Stimulated activated CD4-positive, alpha-beta T cell treated with anti-CD3 and anti-CD28 coated beads, Interleukin-4, amount 100 ng/mL, for 4 hours (primary cell): ENCODE measurements around the gene RASAL3.
"Not testable (repeated sequence)": the region's sequence is repeated elsewhere in the genome, so short reads cannot be mapped to it uniquely, and the experiment has no call there.

ENCODE experiments used
- DNase-seq, 2 experiments: peaks; one replicate each; pipeline ENCODE4 v3.0.0-alpha.2; 2020

Gene RASAL3

GRCh38 chr19:15418579-15419412, 45.5 kb downstream of the RASAL3 start, which contains the start of gene AKAP8L:
TSS of gene AKAP8L (minus strand) at chr19:15418988. CDS start at chr19:15418923, 65 bp downstream.
- DNase-seq = peak; percentile 95 to 99

GRCh38 chr19:15418231-15418578, 46.1 kb downstream of the RASAL3 start:
- DNase-seq = no peak

DNA sequence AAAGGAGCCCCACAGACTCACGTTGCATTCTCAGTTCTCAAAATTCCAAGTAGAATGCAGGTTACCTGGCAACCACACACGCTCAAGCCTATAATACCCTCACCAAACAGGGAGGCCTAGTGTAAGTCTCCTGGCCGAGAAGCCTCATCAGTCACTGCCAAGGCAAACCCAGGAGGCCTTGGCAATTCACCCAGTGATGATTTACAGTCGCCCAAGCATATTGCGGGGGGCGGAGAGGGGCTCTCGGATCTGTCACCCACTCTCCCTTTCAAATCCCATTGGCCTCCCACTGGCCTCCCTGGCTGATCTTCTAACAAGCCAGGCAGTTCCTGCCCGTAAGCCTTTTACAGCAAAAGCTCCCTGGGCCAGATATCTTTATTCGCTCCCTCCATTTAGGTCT, 46.6 kb downstream of the RASAL3 start:
- no peak for DNase-seq

GRCh38 chr19:15412832-15413231, 51.5 kb downstream of the RASAL3 start:
- no peak for DNase-seq

DNA sequence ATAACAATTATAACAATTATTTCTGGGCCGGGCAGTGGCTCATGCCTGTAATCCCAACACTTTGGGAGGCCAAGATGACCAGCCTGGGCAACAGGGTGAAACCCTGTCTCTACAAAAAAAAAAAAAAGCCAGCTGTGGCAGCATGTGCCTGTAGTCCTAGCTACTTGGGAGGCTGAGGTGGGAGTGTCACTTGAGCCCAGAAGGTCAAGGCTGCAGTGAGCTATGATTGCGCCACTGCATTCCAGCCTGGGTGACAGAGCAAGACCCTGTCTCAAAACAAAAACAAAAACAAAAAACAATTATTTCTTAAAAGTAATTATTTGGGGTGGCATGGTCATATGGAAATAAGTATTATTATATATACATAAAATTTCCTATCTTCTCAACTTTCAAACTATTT, 53.0 kb downstream of the RASAL3 start:
- DNase-seq = not testable (repeated sequence)

DNA sequence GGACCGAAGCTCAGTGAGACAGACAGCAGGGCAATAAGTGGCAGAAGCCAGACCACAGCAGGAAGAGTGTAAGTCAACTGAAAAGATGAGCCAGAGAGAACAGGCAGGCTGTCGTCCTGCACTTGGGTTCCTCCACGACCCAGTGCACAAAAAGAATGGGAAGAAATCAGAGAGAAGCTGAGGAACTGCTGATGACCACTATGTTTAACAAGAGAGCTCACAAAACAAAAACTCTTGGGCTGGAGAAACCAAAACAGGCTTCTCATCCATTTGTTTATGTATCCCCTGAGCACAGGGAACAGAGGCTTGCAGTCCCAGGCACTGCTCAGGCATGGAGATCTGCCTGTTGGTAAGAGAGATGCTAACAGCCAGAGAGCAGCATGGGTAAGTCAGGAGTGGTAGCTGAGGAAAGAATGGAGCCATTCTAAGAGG, 59.5 kb downstream of the RASAL3 start:
- DNase-seq = no peak

GRCh38 chr19:15404097-15404779, 60.1 kb downstream of the RASAL3 start:
- no peak for DNase-seq

DNA sequence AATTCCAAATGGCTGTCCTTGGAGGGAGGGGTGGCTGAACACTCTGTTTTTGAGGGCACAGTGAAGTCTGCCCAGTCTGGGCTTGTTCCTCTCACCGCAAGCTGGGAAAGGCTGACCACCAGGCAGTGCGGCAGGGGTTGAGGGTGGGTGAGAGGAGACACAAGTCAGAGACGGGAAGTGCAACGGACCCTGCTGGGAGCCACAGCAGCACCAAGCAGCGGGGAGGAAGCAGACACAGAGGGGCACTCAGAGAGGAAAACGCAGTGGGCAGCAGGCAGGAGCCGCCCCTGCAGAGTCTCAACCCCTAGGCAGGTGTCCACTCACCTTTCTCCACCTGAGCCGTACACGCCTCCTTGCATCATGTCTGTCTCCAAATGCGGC, 61.2 kb downstream of the RASAL3 start:
- DNase-seq = no peak

- no peak for DNase-seq
Observed at GRCh38 chr19:15402411-15403150, 61.8 kb downstream of the RASAL3 start.
